Activated B cell treated with CpG ODN at 0.5 μM for 24 hours (primary cell): ENCODE data around the gene CDK6. TPM values are rescaled to one million over a fixed set of nuclear protein-coding genes. Genes with fewer than 3 reads are reported as not detected.
"Not testable (repeated sequence)": the region's sequence is repeated elsewhere in the genome, so short reads cannot be mapped to it uniquely, and the experiment has no call there.

Experiments used
- ATAC-seq: fragments of 200-7000 bp; cut with Tn5 transposase; one replicate; pipeline ENCODE4 v1.10.0; 2021; ENCODE audit warnings: low read depth, mild to moderate bottlenecking, moderate library complexity
- CTCF ChIA-PET: fragments of 350-600 bp; sonication (Branson Sonifier 250); formaldehyde crosslinking; loops from one replicate; lab custom pipeline; 2021; ENCODE audit warnings: antibody characterized with exemption; lab: Charles Lee
- POLR2A ChIA-PET: fragments of 350-600 bp; sonication (Branson Sonifier 250); formaldehyde crosslinking; loops from one replicate; lab custom pipeline; 2021; ENCODE audit warnings: antibody characterized with exemption; lab: Charles Lee
- DNase-seq: peaks from one replicate; pipeline ENCODE4 v3.0.0; 2022
- H3K27ac Mint-ChIP-seq: one replicate; pipeline ENCODE4 v1.8.0; 2020; ENCODE audit warnings: mixed read lengths
- H3K27me3 Mint-ChIP-seq: one replicate; pipeline ENCODE4 v1.8.0; 2021; ENCODE audit warnings: mixed read lengths
- H3K36me3 Mint-ChIP-seq: one replicate; pipeline ENCODE4 v1.8.0; 2021; ENCODE audit warnings: low read depth, mixed read lengths
- H3K4me1 Mint-ChIP-seq: one replicate; pipeline ENCODE4 v1.8.0; 2021; ENCODE audit warnings: mixed read lengths
- H3K4me3 Mint-ChIP-seq: one replicate; pipeline ENCODE4 v1.8.0; 2020; ENCODE audit warnings: mild to moderate bottlenecking, mixed read lengths
- H3K9me3 Mint-ChIP-seq: one replicate; pipeline ENCODE4 v1.8.0; 2020; ENCODE audit warnings: mixed read lengths
- CTCF ChIP-seq: fragments of 200-600 bp; IDR thresholded peaks from one replicate; pipeline ENCODE4 v1.8.0; 2022; ENCODE audit warnings: antibody characterized with exemption, mild to moderate bottlenecking
- intact Hi-C: fragments of 100-400 bp; cut with micrococcal nuclease; formaldehyde crosslinking; loops from one replicate; pipeline ENCODE4 v1.15.1; 2024
- total RNA-seq: library from RNA; stranded (reverse); gene quantifications from 2 replicates; pipeline ENCODE4 v1.2.3, GENCODE V29; 2022

CDK6 gene
- total RNA-seq, 1 donor from 2014 or later = 30.5 TPM

- intact Hi-C loops = no loop called here
- TF ChIP-seq CTCF = no peak
- DNase-seq (no peak), ATAC-seq (no peak)
- H3K36me3 Mint-ChIP-seq = no peaks in the 10 kb centered on the region
- POLR2A ChIA-PET = no interaction called here
- H3K4me3 Mint-ChIP-seq = no peak overlapping the region
- CTCF ChIA-PET = no interaction called here
- H3K27ac Mint-ChIP-seq = no peak overlapping the region
- no peaks in the 10 kb centered on the region for H3K27me3 Mint-ChIP-seq
- peaks cover 16% of the 10 kb centered on the region for H3K4me1 Mint-ChIP-seq
- no peaks in the 10 kb centered on the region for H3K9me3 Mint-ChIP-seq
These were observed 91.1 kb downstream of the CDK6 start for GRCh38 chr7:92745241-92745640.

- H3K4me1 Mint-ChIP-seq, H3K27ac Mint-ChIP-seq: not testable (repeated sequence)
These were observed 92.2 kb downstream of the CDK6 start for GRCh38 chr7:92744180-92744579.

GRCh38 chr7:92742186-92742585, 94.2 kb downstream of the CDK6 start:
- ChIA-PET CTCF (no interaction called here), POLR2A (no interaction called here)
- Mint-ChIP-seq H3K4me3 (no peak overlapping the region), H3K36me3 (no peaks in the 10 kb centered on the region), H3K4me1 (peaks cover 9% of the 10 kb centered on the region), H3K27me3 (no peaks in the 10 kb centered on the region), H3K9me3 (no peaks in the 10 kb centered on the region), H3K27ac (no peak overlapping the region)
- intact Hi-C loops = no loop called here
- no peak for ATAC-seq
- TF ChIP-seq CTCF = no peak
- DNase-seq = no peak

More at GRCh38 chr7:92744180-92744579, 92.2 kb downstream of the CDK6 start:
- intact Hi-C loops, H3K36me3 Mint-ChIP-seq, POLR2A ChIA-PET, CTCF ChIA-PET, H3K27me3 Mint-ChIP-seq, DNase-seq, H3K9me3 Mint-ChIP-seq, ATAC-seq, H3K4me3 Mint-ChIP-seq: not testable (repeated sequence)

GRCh38 chr7:92740700-92741126, 95.7 kb downstream of the CDK6 start:
- Mint-ChIP-seq H3K36me3 (no peaks in the 10 kb centered on the region), H3K27ac (no peak overlapping the region), H3K27me3 (no peaks in the 10 kb centered on the region), H3K4me3 (no peak overlapping the region), H3K4me1 (peaks cover 9% of the 10 kb centered on the region), H3K9me3 (no peaks in the 10 kb centered on the region)
- POLR2A ChIA-PET = no interaction called here
- no peak for TF ChIP-seq CTCF
- intact Hi-C loops = no loop called here
- DNase-seq (no peak), ATAC-seq (no peak)
- CTCF ChIA-PET = no interaction called here

GRCh38 chr7:92740134-92740533, 96.2 kb downstream of the CDK6 start:
- Mint-ChIP-seq H3K27me3 (no peaks in the 10 kb centered on the region), H3K36me3 (no peaks in the 10 kb centered on the region), H3K9me3 (no peaks in the 10 kb centered on the region), H3K4me3 (no peak overlapping the region), H3K27ac (no peak overlapping the region), H3K4me1 (peaks cover 9% of the 10 kb centered on the region)
- no peak for TF ChIP-seq CTCF
- ATAC-seq (no peak), DNase-seq (no peak)
- intact Hi-C loops = no loop called here
- POLR2A ChIA-PET = no interaction called here
- CTCF ChIA-PET = no interaction called here

- Mint-ChIP-seq H3K4me1 (peaks cover 7% of the 10 kb centered on the region), H3K36me3 (no peaks in the 10 kb centered on the region), H3K4me3 (no peak overlapping the region), H3K9me3 (no peaks in the 10 kb centered on the region), H3K27ac (no peak overlapping the region), H3K27me3 (no peaks in the 10 kb centered on the region)
- TF ChIP-seq CTCF = no peak
- POLR2A ChIA-PET = no interaction called here
- no peak for DNase-seq
- intact Hi-C loops = no loop called here
- CTCF ChIA-PET = no interaction called here
- ATAC-seq = no peak
These were observed 97.3 kb downstream of the CDK6 start for GRCh38 chr7:92739091-92739490.
